GM12872 (cell line): ENCODE results near the gene PBOV1.

Experiments
- TF ChIP-seq, protein P1 (sequence below): IDR thresholded peaks from 3 replicates; pipeline ENCODE4 v1.5.1; 2011; ENCODE audit warnings: low read depth, mild to moderate bottlenecking, low read length, moderate library complexity; ENCODE audit not compliant: insufficient read depth

Gene PBOV1

DNA sequence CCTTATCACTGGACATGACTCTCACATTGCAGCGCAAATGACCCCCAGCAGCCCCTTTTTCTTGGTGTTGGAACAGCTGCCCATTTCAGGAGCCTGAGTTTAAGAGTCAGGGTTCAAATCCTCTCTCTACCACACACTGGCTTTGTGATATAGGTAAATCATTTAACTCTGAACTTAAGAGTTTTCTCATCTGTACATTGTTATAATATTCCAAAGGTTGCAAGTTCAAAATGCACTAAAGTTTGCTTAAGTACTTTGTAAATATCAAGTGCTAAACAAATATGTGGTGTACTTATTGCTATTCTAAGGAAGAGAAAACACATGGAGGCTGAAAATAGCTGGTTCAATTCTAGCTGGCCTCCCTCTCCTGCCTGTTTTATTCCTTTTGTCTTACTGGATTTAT is 39.3 kb upstream of the PBOV1 start:
- TF ChIP-seq, protein P1, sequence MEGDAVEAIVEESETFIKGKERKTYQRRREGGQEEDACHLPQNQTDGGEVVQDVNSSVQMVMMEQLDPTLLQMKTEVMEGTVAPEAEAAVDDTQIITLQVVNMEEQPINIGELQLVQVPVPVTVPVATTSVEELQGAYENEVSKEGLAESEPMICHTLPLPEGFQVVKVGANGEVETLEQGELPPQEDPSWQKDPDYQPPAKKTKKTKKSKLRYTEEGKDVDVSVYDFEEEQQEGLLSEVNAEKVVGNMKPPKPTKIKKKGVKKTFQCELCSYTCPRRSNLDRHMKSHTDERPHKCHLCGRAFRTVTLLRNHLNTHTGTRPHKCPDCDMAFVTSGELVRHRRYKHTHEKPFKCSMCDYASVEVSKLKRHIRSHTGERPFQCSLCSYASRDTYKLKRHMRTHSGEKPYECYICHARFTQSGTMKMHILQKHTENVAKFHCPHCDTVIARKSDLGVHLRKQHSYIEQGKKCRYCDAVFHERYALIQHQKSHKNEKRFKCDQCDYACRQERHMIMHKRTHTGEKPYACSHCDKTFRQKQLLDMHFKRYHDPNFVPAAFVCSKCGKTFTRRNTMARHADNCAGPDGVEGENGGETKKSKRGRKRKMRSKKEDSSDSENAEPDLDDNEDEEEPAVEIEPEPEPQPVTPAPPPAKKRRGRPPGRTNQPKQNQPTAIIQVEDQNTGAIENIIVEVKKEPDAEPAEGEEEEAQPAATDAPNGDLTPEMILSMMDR: no peak

- TF ChIP-seq, protein P1: no peak
These were observed 37.2 kb upstream of the PBOV1 start for GRCh38 chr6:138255443-138255842.

DNA sequence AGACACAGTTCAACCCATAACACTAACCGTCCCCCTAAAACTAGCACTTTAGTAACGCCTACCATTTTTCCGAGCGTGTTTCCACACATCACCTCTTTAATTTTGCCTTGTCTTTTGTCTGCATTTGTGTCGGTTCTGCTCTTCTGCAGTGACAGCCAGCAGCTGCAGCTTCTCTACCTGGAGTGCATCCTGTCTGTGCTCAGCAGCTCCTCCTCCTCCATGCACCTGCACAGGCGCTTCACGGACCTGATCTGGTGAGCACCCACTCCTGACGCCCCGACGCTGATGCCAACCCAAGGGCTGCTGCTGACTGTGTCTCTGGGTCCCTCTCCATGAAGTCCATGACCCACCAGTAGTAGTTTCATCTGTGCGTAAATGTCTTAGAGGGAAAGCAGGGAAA is 35.4 kb upstream of the PBOV1 start:
- TF ChIP-seq, protein P1: no peak

- TF ChIP-seq, protein P1: no peak
These were observed 32.4 kb upstream of the PBOV1 start for GRCh38 chr6:138250513-138251247.

GRCh38 chr6:138250053-138250452 is 31.8 kb upstream of the PBOV1 start:
- TF ChIP-seq, protein P1: no peak

- TF ChIP-seq, protein P1: no peak
These were observed 30.6 kb upstream of the PBOV1 start for GRCh38 chr6:138248878-138249277.

DNA sequence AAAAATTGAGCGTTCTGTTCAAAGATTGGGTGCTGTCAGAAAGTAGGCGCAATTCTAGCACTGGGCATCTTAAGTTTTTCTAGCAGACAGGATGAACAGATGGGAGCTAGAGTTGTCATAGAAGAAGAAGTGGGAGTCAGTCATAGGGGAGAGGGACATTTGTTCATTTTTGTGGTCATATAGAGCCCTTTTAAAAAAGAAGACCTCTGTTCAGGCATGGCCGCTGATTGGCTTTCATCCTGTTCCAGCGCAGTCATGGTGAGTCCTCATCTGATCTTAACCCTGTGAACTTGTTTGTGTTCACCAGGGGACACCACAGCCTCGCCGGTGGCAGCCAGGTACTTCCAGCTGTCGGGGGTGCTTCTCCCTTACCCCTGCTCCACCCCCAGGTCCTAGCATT is 29.7 kb upstream of the PBOV1 start:
- TF ChIP-seq, protein P1: no peak
